Activated B cell treated with CpG ODN at 0.5 μM for 24 hours (primary cell): ENCODE results near the gene PSRC1. TPM values are rescaled to one million over a fixed set of nuclear protein-coding genes. Genes with fewer than 3 reads are reported as not detected.

Experiments used
- ATAC-seq: fragments of 200-7000 bp; cut with Tn5 transposase; one replicate; pipeline ENCODE4 v1.10.0; 2021; ENCODE audit warnings: low read depth, mild to moderate bottlenecking, moderate library complexity
- CTCF ChIA-PET: fragments of 350-600 bp; sonication (Branson Sonifier 250); formaldehyde crosslinking; loops from one replicate; lab custom pipeline; 2021; ENCODE audit warnings: antibody characterized with exemption; lab: Charles Lee
- POLR2A ChIA-PET: fragments of 350-600 bp; sonication (Branson Sonifier 250); formaldehyde crosslinking; loops from one replicate; lab custom pipeline; 2021; ENCODE audit warnings: antibody characterized with exemption; lab: Charles Lee
- DNase-seq: peaks from one replicate; pipeline ENCODE4 v3.0.0; 2022
- H3K27ac Mint-ChIP-seq: one replicate; pipeline ENCODE4 v1.8.0; 2020; ENCODE audit warnings: mixed read lengths
- H3K27me3 Mint-ChIP-seq: one replicate; pipeline ENCODE4 v1.8.0; 2021; ENCODE audit warnings: mixed read lengths
- H3K36me3 Mint-ChIP-seq: one replicate; pipeline ENCODE4 v1.8.0; 2021; ENCODE audit warnings: low read depth, mixed read lengths
- H3K4me1 Mint-ChIP-seq: one replicate; pipeline ENCODE4 v1.8.0; 2021; ENCODE audit warnings: mixed read lengths
- H3K4me3 Mint-ChIP-seq: one replicate; pipeline ENCODE4 v1.8.0; 2020; ENCODE audit warnings: mild to moderate bottlenecking, mixed read lengths
- H3K9me3 Mint-ChIP-seq: one replicate; pipeline ENCODE4 v1.8.0; 2020; ENCODE audit warnings: mixed read lengths
- CTCF ChIP-seq: fragments of 200-600 bp; IDR thresholded peaks from one replicate; pipeline ENCODE4 v1.8.0; 2022; ENCODE audit warnings: antibody characterized with exemption, mild to moderate bottlenecking
- intact Hi-C: fragments of 100-400 bp; cut with micrococcal nuclease; formaldehyde crosslinking; loops from one replicate; pipeline ENCODE4 v1.15.1; 2024
- total RNA-seq: library from RNA; stranded (reverse); gene quantifications from 2 replicates; pipeline ENCODE4 v1.2.3, GENCODE V29; 2022

PSRC1 gene
- total RNA-seq, 1 donor from 2014 or later = not detected

GRCh38 chr1:109239409-109240068 lies 43.4 kb downstream of the PSRC1 start:
- intact Hi-C loops = loop anchor here (1.0 kb wide), 1 partner anchor 293 kb away; no protein-coding TSS in a partner anchor
- POLR2A ChIA-PET = no interaction called here
- H3K27ac Mint-ChIP-seq = no peak overlapping the region

GRCh38 chr1:109239047-109239408 lies 43.9 kb downstream of the PSRC1 start:
- H3K27me3 Mint-ChIP-seq = peaks cover 9% of the 10 kb centered on the region
- no peaks in the 10 kb centered on the region for H3K9me3 Mint-ChIP-seq
- POLR2A ChIA-PET = no interaction called here
- H3K27ac Mint-ChIP-seq = no peak overlapping the region
- ATAC-seq (no peak), DNase-seq (no peak)
- TF ChIP-seq CTCF = no peak
- peaks cover 16% of the 10 kb centered on the region for H3K4me1 Mint-ChIP-seq
- CTCF ChIA-PET = interaction anchor here (1.1 to 1.5 kb wide), 2 partner anchors 159 to 293 kb away, joined by 4 to 5 read pairs; partner anchors contain the start of gene SORT1
- H3K4me3 Mint-ChIP-seq = no peak overlapping the region
- H3K36me3 Mint-ChIP-seq = peaks cover 54% of the 10 kb centered on the region
- intact Hi-C loops = loop anchor here (1.0 kb wide), 1 partner anchor 293 kb away; no protein-coding TSS in a partner anchor

More at GRCh38 chr1:109239409-109240068, 43.4 kb downstream of the PSRC1 start:
- TF ChIP-seq CTCF = no peak
- DNase-seq (no peak), ATAC-seq (peak; percentile 78)
- Mint-ChIP-seq H3K9me3 (no peaks in the 10 kb centered on the region), H3K4me3 (no peak overlapping the region), H3K27me3 (peaks cover 14% of the 10 kb centered on the region), H3K4me1 (peaks cover 16% of the 10 kb centered on the region), H3K36me3 (peaks cover 50% of the 10 kb centered on the region)
- CTCF ChIA-PET = interaction anchor here (0.9 to 1.5 kb wide), 3 partner anchors 10 to 292 kb away, joined by 4 to 5 read pairs (median 5); partner anchors contain the start of genes CELSR2 and SORT1

GRCh38 chr1:109238382-109238781 lies 44.6 kb downstream of the PSRC1 start:
- H3K4me1 Mint-ChIP-seq = peaks cover 16% of the 10 kb centered on the region
- peaks cover 54% of the 10 kb centered on the region for H3K36me3 Mint-ChIP-seq
- POLR2A ChIA-PET = no interaction called here

GRCh38 chr1:109237512-109237911 lies 45.4 kb downstream of the PSRC1 start:
- peaks cover 4% of the 10 kb centered on the region for H3K27me3 Mint-ChIP-seq
- H3K36me3 Mint-ChIP-seq = peaks cover 61% of the 10 kb centered on the region
- no peak overlapping the region for H3K4me3 Mint-ChIP-seq
- ATAC-seq (no peak), DNase-seq (no peak)
- POLR2A ChIA-PET = no interaction called here
- peaks cover 16% of the 10 kb centered on the region for H3K4me1 Mint-ChIP-seq
- intact Hi-C loops = no loop called here
- TF ChIP-seq CTCF = no peak
- no peaks in the 10 kb centered on the region for H3K9me3 Mint-ChIP-seq
- H3K27ac Mint-ChIP-seq = no peak overlapping the region
- CTCF ChIA-PET = no interaction called here

More at GRCh38 chr1:109238382-109238781, 44.6 kb downstream of the PSRC1 start:
- DNase-seq (no peak), ATAC-seq (no peak)
- Mint-ChIP-seq H3K27me3 (peaks cover 6% of the 10 kb centered on the region), H3K9me3 (no peaks in the 10 kb centered on the region), H3K27ac (no peak overlapping the region), H3K4me3 (no peak overlapping the region)
- intact Hi-C loops = no loop called here
- TF ChIP-seq CTCF = no peak
- CTCF ChIA-PET = interaction anchor here (1.5 kb wide), 1 partner anchor 294 kb away, joined by 5 read pairs; no protein-coding TSS in a partner anchor

- ATAC-seq = no peak
- peaks cover 83% of the 10 kb centered on the region for H3K36me3 Mint-ChIP-seq
- no peak overlapping the region for H3K4me3 Mint-ChIP-seq
- DNase-seq = no peak
- H3K27ac Mint-ChIP-seq = no peak overlapping the region
- no peak for TF ChIP-seq CTCF
- no peaks in the 10 kb centered on the region for H3K9me3 Mint-ChIP-seq
- intact Hi-C loops = no loop called here
- H3K27me3 Mint-ChIP-seq = no peaks in the 10 kb centered on the region
- POLR2A ChIA-PET = no interaction called here
- peaks cover 2% of the 10 kb centered on the region for H3K4me1 Mint-ChIP-seq
- CTCF ChIA-PET = no interaction called here
Observed at GRCh38 chr1:109235137-109235536, 47.8 kb downstream of the PSRC1 start.
